Neural progenitor cell (in vitro differentiated cells): ENCODE results near the gene AHR. TPM values are rescaled to one million over a fixed set of nuclear protein-coding genes. Genes with fewer than 3 reads are reported as not detected.

Experiments used
- DNase-seq: peaks from one replicate; pipeline ENCODE4 v3.0.0-alpha.2; 2016; ENCODE audit warnings: low spot score
- H2AFZ ChIP-seq: fragments of 200-600 bp; sonication (generic); replicated peaks from 2 replicates; pipeline ENCODE4 v1.6.1; 2016; ENCODE audit warnings: antibody characterized with exemption
- H3F3A ChIP-seq: fragments of 200-600 bp; sonication (generic); 2 replicates; pipeline ENCODE4 v1.6.1; 2016; ENCODE audit warnings: antibody characterized with exemption, low read depth
- H3K27ac ChIP-seq: fragments of 200-600 bp; sonication (generic); 2 replicates; pipeline ENCODE4 v1.5.1; 2016; ENCODE audit warnings: mild to moderate bottlenecking
- H3K27me3 ChIP-seq: fragments of 200-600 bp; sonication (generic); 2 replicates; pipeline ENCODE4 v1.6.1; 2016; ENCODE audit warnings: mild to moderate bottlenecking, moderate library complexity
- H3K36me3 ChIP-seq: fragments of 200-600 bp; sonication (generic); 2 replicates; pipeline ENCODE4 v1.5.1; 2016
- H3K4me1 ChIP-seq: fragments of 200-600 bp; sonication (generic); 2 replicates; pipeline ENCODE4 v1.6.1; 2016; ENCODE audit warnings: mixed run types
- H3K4me2 ChIP-seq: fragments of 200-600 bp; sonication (generic); 2 replicates; pipeline ENCODE4 v1.6.1; 2016
- H3K4me3 ChIP-seq: fragments of 200-600 bp; sonication (generic); 2 replicates; pipeline ENCODE4 v1.5.1; 2016
- H3K79me2 ChIP-seq: fragments of 200-600 bp; sonication (generic); 2 replicates; pipeline ENCODE4 v1.6.1; 2016; ENCODE audit warnings: low read depth
- H3K9ac ChIP-seq: fragments of 200-600 bp; sonication (generic); 2 replicates; pipeline ENCODE4 v1.6.1; 2016
- H3K9me3 ChIP-seq: fragments of 200-600 bp; sonication (generic); 2 replicates; pipeline ENCODE4 v1.5.1; 2016; ENCODE audit warnings: low read depth
- H4K20me1 ChIP-seq: fragments of 200-600 bp; sonication (generic); 2 replicates; pipeline ENCODE4 v1.6.1; 2016; ENCODE audit warnings: low read depth
- H3K27ac Mint-ChIP-seq: 3 replicates; pipeline ENCODE4 v1.8.0; 2021; ENCODE audit warnings: mixed read lengths
- H3K27me3 Mint-ChIP-seq: 2 replicates; pipeline ENCODE4 v1.8.0; 2022; ENCODE audit warnings: low read depth, mild to moderate bottlenecking, inconsistent platforms, moderate library complexity, mixed read lengths; ENCODE audit not compliant: insufficient read depth
- H3K36me3 Mint-ChIP-seq: 3 replicates; pipeline ENCODE4 v1.8.0; 2021; ENCODE audit warnings: mixed read lengths
- H3K4me1 Mint-ChIP-seq: 3 replicates; pipeline ENCODE4 v1.8.0; 2021; ENCODE audit warnings: mixed read lengths
- H3K4me3 Mint-ChIP-seq: 3 replicates; pipeline ENCODE4 v1.8.0; 2021; ENCODE audit warnings: mild to moderate bottlenecking, moderate library complexity, mixed read lengths
- H3K9me3 Mint-ChIP-seq: 3 replicates; pipeline ENCODE4 v1.8.0; 2020; ENCODE audit warnings: mixed read lengths
- CTCF ChIP-seq: fragments of 200-600 bp; sonication (generic); IDR thresholded peaks from 2 replicates; pipeline ENCODE4 v1.5.1; 2017; ENCODE audit warnings: antibody characterized with exemption, mild to moderate bottlenecking
- EZH2 ChIP-seq: fragments of 200-600 bp; sonication (generic); IDR thresholded peaks from 2 replicates; pipeline ENCODE4 v1.6.1; 2017; ENCODE audit warnings: antibody characterized with exemption, mild to moderate bottlenecking, moderate library complexity
- EZH2phosphoT487 ChIP-seq: fragments of 200-600 bp; sonication (generic); IDR thresholded peaks from 2 replicates; pipeline ENCODE4 v1.6.1; 2017; ENCODE audit warnings: antibody characterized with exemption
- total RNA-seq: library from RNA; depleted of rRNA; stranded (reverse); fragments of >200 nt; gene quantifications from 2 replicates; pipeline ENCODE4 v1.2.3, GENCODE V29; 2015; ENCODE audit warnings: low replicate concordance

AHR gene
- total RNA-seq, 1 donor from 2014 or later = 5.7 TPM

- Histone ChIP-seq H3K27me3 (no peaks in the 10 kb centered on the region), H2AFZ (no peak overlapping the region), H3K4me1 (no peaks in the 10 kb centered on the region), H3K9me3 (no peaks in the 10 kb centered on the region), H3F3A (no peaks in the 10 kb centered on the region), H3K4me3 (no peak overlapping the region), H3K36me3 (no peaks in the 10 kb centered on the region), H3K27ac (no peak overlapping the region), H3K4me2 (no peak overlapping the region), H3K79me2 (no peaks in the 10 kb centered on the region), H4K20me1 (no peaks in the 10 kb centered on the region), H3K9ac (no peak overlapping the region)
- Mint-ChIP-seq H3K27me3 (no peaks in the 10 kb centered on the region), H3K36me3 (peaks cover 24% of the 10 kb centered on the region), H3K9me3 (peaks cover 32% of the 10 kb centered on the region), H3K4me3 (no peak overlapping the region), H3K4me1 (peaks cover 3% of the 10 kb centered on the region), H3K27ac (no peak overlapping the region)
- no peak for TF ChIP-seq EZH2phosphoT487
- no peak for TF ChIP-seq EZH2
- no peak for TF ChIP-seq CTCF
- no peak for DNase-seq
Measured at GRCh38 chr7:17354473-17354872, 56.0 kb downstream of the AHR start.

- H3F3A ChIP-seq = no peaks in the 10 kb centered on the region
- no peak for DNase-seq
- H3K4me3 ChIP-seq = no peak overlapping the region
- peaks cover 21% of the 10 kb centered on the region for H3K36me3 Mint-ChIP-seq
- H2AFZ ChIP-seq = no peak overlapping the region
- no peaks in the 10 kb centered on the region for H3K9me3 ChIP-seq
- no peaks in the 10 kb centered on the region for H3K27me3 Mint-ChIP-seq
- H4K20me1 ChIP-seq = no peaks in the 10 kb centered on the region
- no peak for TF ChIP-seq EZH2
- no peak for TF ChIP-seq CTCF
- no peak for TF ChIP-seq EZH2phosphoT487
- no peak overlapping the region for H3K4me2 ChIP-seq
- H3K9ac ChIP-seq = no peak overlapping the region
- H3K27ac ChIP-seq = no peak overlapping the region
- H3K9me3 Mint-ChIP-seq = peaks cover 27% of the 10 kb centered on the region
- no peak overlapping the region for H3K27ac Mint-ChIP-seq
- no peak overlapping the region for H3K4me3 Mint-ChIP-seq
- H3K36me3 ChIP-seq = no peaks in the 10 kb centered on the region
- no peaks in the 10 kb centered on the region for H3K4me1 ChIP-seq
- H3K27me3 ChIP-seq = no peaks in the 10 kb centered on the region
- peaks cover 3% of the 10 kb centered on the region for H3K4me1 Mint-ChIP-seq
- H3K79me2 ChIP-seq = no peaks in the 10 kb centered on the region
Measured at GRCh38 chr7:17355050-17355449, 56.6 kb downstream of the AHR start.

GRCh38 chr7:17357952-17358351, 59.5 kb downstream of the AHR start:
- Mint-ChIP-seq H3K27me3 (no peaks in the 10 kb centered on the region), H3K4me3 (no peak overlapping the region), H3K9me3 (peaks cover 2% of the 10 kb centered on the region), H3K4me1 (peaks cover 3% of the 10 kb centered on the region), H3K36me3 (peaks cover 3% of the 10 kb centered on the region), H3K27ac (no peak overlapping the region)
- no peak for DNase-seq
- H4K20me1 ChIP-seq = no peaks in the 10 kb centered on the region
- H3K27ac ChIP-seq = no peak overlapping the region
- no peak overlapping the region for H3K4me3 ChIP-seq
- H3K4me1 ChIP-seq = no peaks in the 10 kb centered on the region
- no peaks in the 10 kb centered on the region for H3F3A ChIP-seq
- H3K79me2 ChIP-seq = no peaks in the 10 kb centered on the region
- no peaks in the 10 kb centered on the region for H3K27me3 ChIP-seq
- TF ChIP-seq EZH2 (no peak), EZH2phosphoT487 (no peak), CTCF (no peak)
- H3K36me3 ChIP-seq = no peaks in the 10 kb centered on the region
- H3K4me2 ChIP-seq = no peak overlapping the region
- H3K9me3 ChIP-seq = no peaks in the 10 kb centered on the region
- H2AFZ ChIP-seq = no peak overlapping the region
- no peak overlapping the region for H3K9ac ChIP-seq
